OCI-LY1 (cell line): ENCODE measurements around the gene DEPDC5.
"Not testable (repeated sequence)": the region's sequence is repeated elsewhere in the genome, so short reads cannot be mapped to it uniquely, and the experiment has no call there.

Experiments
- EZH2 ChIP-seq: fragments of 200-600 bp; sonication (generic), shearing (Covaris generic); IDR thresholded peaks from 2 replicates; pipeline ENCODE4 v1.8.0; 2017; ENCODE audit warnings: borderline replicate concordance, mixed run types, mild to moderate bottlenecking, antibody characterized with exemption, low read length, moderate library complexity, mixed read lengths
- TF ChIP-seq, protein P1 (sequence below): fragments of 200-600 bp; sonication (generic), shearing (Covaris generic); IDR thresholded peaks from 2 replicates; pipeline ENCODE4 v1.5.1; 2017; ENCODE audit warnings: mild to moderate bottlenecking, antibody characterized with exemption, low read length, moderate library complexity, mixed read lengths

DNA sequence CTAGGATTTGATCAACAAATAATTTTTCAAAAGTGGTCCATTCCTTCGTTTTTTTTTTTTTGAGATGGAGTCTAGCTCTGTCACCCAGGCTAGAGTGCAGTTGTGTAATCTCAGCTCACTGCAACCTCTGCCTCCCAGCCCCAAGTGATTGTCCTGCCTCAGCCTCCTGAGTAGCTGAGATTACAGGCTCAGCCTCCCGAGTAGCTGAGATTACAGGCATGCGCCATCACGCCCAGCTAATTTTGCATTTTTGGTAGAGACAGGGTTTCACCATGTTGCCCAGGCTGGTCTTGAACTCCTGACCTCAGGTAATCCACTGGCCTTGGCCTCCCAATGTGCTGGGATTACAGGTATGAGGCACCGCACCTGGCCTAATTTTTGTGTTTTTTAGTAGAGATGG, 5.0 kb downstream of the DEPDC5 start:
- TF ChIP-seq, protein P1, sequence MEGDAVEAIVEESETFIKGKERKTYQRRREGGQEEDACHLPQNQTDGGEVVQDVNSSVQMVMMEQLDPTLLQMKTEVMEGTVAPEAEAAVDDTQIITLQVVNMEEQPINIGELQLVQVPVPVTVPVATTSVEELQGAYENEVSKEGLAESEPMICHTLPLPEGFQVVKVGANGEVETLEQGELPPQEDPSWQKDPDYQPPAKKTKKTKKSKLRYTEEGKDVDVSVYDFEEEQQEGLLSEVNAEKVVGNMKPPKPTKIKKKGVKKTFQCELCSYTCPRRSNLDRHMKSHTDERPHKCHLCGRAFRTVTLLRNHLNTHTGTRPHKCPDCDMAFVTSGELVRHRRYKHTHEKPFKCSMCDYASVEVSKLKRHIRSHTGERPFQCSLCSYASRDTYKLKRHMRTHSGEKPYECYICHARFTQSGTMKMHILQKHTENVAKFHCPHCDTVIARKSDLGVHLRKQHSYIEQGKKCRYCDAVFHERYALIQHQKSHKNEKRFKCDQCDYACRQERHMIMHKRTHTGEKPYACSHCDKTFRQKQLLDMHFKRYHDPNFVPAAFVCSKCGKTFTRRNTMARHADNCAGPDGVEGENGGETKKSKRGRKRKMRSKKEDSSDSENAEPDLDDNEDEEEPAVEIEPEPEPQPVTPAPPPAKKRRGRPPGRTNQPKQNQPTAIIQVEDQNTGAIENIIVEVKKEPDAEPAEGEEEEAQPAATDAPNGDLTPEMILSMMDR = not testable (repeated sequence)
- TF ChIP-seq EZH2 = not testable (repeated sequence)
